Measurements from ENCODE around the gene USP7. TPM values are rescaled to one million over a fixed set of nuclear protein-coding genes. Genes with fewer than 3 reads are reported as not detected.

The USP7 gene
- total and polyA plus RNA-seq, 9 donors, result 28.1 to 104 (median 86.3) TPM

DNA sequence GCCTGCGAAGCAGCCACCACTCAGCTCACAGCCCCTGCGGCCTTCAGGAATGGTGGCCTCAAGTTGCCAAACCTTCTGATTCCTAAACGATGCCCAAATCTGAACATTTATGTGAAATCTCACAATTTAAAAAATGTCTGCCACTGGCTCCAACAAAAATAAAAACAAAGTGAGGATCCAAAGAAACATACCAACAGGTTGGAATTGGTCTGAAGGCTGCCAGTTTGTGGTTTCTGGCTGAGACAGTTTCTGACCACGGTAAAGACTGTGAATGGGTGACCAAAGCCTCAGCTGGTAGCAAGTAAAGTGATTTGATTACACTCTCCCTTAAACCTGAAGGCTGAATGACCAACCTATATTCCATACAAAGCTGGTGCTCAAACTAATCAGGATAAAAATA lies 56.6 kb downstream of the USP7 start:
- intact Hi-C loops (cut with DNase I), result no loop called here
- no peaks in the 10 kb centered on the region for H3K4me1 ChIP-seq (ENCODE audit: insufficient read depth)
- TF ChIP-seq, protein P1, sequence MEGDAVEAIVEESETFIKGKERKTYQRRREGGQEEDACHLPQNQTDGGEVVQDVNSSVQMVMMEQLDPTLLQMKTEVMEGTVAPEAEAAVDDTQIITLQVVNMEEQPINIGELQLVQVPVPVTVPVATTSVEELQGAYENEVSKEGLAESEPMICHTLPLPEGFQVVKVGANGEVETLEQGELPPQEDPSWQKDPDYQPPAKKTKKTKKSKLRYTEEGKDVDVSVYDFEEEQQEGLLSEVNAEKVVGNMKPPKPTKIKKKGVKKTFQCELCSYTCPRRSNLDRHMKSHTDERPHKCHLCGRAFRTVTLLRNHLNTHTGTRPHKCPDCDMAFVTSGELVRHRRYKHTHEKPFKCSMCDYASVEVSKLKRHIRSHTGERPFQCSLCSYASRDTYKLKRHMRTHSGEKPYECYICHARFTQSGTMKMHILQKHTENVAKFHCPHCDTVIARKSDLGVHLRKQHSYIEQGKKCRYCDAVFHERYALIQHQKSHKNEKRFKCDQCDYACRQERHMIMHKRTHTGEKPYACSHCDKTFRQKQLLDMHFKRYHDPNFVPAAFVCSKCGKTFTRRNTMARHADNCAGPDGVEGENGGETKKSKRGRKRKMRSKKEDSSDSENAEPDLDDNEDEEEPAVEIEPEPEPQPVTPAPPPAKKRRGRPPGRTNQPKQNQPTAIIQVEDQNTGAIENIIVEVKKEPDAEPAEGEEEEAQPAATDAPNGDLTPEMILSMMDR (IDR thresholded peaks at IDR 0.05), result no peak
- TF ChIP-seq EP300 (IDR thresholded peaks at IDR 0.05) (no peak), POLR2A (IDR thresholded peaks at IDR 0.05) (no peak)
- no peak for DNase-seq
- no peaks in the 10 kb centered on the region for H3K27me3 ChIP-seq
- H3K36me3 ChIP-seq, result no peaks in the 10 kb centered on the region
- H3K9me3 ChIP-seq, result no peaks in the 10 kb centered on the region
- no peak overlapping the region for H3K4me3 ChIP-seq
- WGBS, 3 donors, result 51 to 66% (median 54%) methylated on average over 4 of the region's 4 CpGs
- no peak overlapping the region for H3K27ac ChIP-seq

DNA sequence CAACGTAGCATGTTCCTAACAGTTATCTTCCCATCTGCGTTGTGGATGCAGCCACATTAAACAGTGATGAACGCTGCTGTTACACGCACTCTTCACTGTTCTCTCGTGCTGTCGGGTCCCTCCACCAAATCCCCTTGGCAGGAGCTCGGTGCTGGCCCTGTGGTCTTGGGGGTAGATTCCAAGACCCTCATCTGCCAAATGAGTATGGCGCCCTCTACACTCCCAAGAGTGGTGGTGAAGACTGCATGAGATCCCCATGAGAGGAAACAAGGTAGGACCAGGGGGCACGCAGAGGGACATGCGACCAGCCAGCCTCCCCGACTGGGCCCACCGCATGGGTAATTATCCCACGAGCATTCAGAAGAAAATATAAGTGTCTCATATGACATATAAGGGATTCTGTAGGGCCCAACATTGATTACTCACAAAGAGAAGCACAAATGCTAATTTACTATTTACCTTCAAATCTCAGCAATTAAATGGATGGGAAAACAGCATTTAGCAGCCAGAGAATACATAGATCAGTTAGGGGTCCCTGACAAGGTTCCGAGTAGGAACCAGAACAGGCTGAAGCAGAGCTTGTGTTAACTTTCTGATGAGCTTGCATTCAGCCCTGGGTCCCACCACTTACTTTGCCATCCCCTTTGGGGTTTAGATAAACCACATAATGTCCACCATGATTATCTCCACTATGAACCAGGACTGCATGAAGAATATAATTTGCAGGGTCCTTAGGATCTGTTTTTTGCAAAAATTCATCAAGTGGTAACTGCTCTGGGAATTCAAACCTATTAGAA lies 57.7 kb downstream of the USP7 start:
- Histone ChIP-seq H3K9me3 (no peaks in the 10 kb centered on the region), H3K36me3 (no peaks in the 10 kb centered on the region), H3K4me1 (ENCODE audit: insufficient read depth) (no peaks in the 10 kb centered on the region), H3K4me3 (no peak overlapping the region), H3K27me3 (no peaks in the 10 kb centered on the region), H3K27ac (no peak overlapping the region)
- TF ChIP-seq, protein P1 (IDR thresholded peaks at IDR 0.05), result no peak
- TF ChIP-seq POLR2A (IDR thresholded peaks at IDR 0.05) (no peak), EP300 (IDR thresholded peaks at IDR 0.05) (no peak)
- DNase-seq, result no peak
- intact Hi-C loops (cut with DNase I), result no loop called here
- 84 to 88% (median 88%) methylated on average over 14 of the region's 14 CpGs for WGBS, 3 donors

DNA sequence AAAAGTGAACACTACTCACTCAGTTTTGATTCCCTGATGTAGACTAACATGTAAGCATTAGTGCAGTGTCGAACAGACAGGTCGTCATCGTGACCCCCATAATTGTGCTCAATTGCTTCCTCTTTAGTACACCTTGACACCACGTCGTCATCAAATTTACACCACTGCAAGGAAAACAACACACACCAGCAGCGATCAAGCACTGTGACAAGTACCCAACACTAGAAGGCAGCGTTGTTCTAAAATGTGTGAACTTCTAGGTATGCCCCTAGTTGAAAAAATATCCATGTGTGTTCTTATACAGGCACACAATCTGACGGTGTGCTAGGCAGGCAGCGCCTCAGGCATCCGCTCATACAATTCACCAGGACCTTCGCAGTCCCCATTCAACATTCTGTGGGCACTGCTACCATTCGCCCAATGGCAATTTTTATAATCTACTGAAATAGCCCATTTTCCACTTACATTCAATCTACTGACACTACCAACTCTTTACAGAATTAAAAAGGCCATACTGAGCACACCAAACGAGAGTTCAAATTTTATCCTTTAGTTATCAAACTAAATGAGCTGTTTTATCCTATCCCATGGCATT lies 58.4 kb downstream of the USP7 start:
- no peaks in the 10 kb centered on the region for H3K4me1 ChIP-seq (ENCODE audit: insufficient read depth)
- no peak overlapping the region for H3K27ac ChIP-seq
- no peaks in the 10 kb centered on the region for H3K9me3 ChIP-seq
- H3K27me3 ChIP-seq, result no peaks in the 10 kb centered on the region
- no peak for DNase-seq
- 74 to 77% (median 75%) methylated on average over 13 of the region's 13 CpGs for WGBS, 3 donors
- intact Hi-C loops (cut with DNase I), result no loop called here
- H3K4me3 ChIP-seq, result no peak overlapping the region
- no peaks in the 10 kb centered on the region for H3K36me3 ChIP-seq
- TF ChIP-seq EP300 (IDR thresholded peaks at IDR 0.05) (no peak), POLR2A (IDR thresholded peaks at IDR 0.05) (no peak)
- TF ChIP-seq, protein P1 (IDR thresholded peaks at IDR 0.05), result no peak

DNA sequence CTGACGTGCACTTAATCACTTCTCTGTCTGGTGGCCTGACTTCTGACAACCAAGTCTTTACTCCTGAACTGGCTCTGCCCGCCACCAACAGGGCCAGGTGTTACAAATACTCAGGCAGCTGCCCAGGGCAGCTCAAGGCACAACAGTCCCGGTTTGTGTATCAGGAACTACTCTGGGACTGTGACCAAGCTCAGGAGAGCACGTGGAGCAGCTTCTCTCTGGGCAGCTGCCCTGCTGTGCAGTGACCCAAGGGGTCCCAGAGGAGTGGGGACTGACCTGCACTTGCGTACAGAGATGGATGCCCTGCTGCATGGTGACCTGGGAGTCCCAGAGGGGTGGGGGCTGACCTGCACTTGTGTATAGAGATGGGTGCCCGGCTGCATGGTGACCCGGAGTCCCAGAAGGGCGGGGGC lies 59.7 kb downstream of the USP7 start:
- intact Hi-C loops (cut with DNase I), result no loop called here
- H3K36me3 ChIP-seq, result no peaks in the 10 kb centered on the region
- no peaks in the 10 kb centered on the region for H3K9me3 ChIP-seq
- no peak overlapping the region for H3K27ac ChIP-seq
- H3K27me3 ChIP-seq, result no peaks in the 10 kb centered on the region
- no peaks in the 10 kb centered on the region for H3K4me1 ChIP-seq (ENCODE audit: insufficient read depth)
- 85 to 90% (median 85%) methylated on average over 8 of the region's 8 CpGs for WGBS, 3 donors
- DNase-seq, result no peak
- no peak overlapping the region for H3K4me3 ChIP-seq
- TF ChIP-seq POLR2A (IDR thresholded peaks at IDR 0.05) (no peak), EP300 (IDR thresholded peaks at IDR 0.05) (no peak)
- TF ChIP-seq, protein P1 (IDR thresholded peaks at IDR 0.05), result no peak

All from ovary (tissue), 9 donors.